GM12878 (cell line): ENCODE measurements around the gene FUS.

Experiments
- EZH2 ChIP-seq: IDR thresholded peaks from 2 replicates; pipeline ENCODE4 v1.6.1; 2012; ENCODE audit warnings: low read depth, mild to moderate bottlenecking, control low read depth, inconsistent platforms, low read length, borderline replicate concordance; ENCODE audit not compliant: control insufficient read depth
- TF ChIP-seq, protein P1 (sequence below), 3 experiments: IDR thresholded peaks in 2 of 3; conservative IDR thresholded peaks in 1 of 3; 2 replicates each; pipeline ENCODE4 v1.5.1; 2011; ENCODE audit warnings: low read depth in 3 of 3, low read length in 3 of 3, mild to moderate bottlenecking in 3 of 3, control low read depth in 2 of 3, moderate library complexity in 2 of 3, inconsistent platforms in 1 of 3, mixed read lengths in 1 of 3; ENCODE audit not compliant: control insufficient read depth in 2 of 3, insufficient read depth in 1 of 3; ENCODE audit errors: extremely low read depth in 1 of 3

DNA sequence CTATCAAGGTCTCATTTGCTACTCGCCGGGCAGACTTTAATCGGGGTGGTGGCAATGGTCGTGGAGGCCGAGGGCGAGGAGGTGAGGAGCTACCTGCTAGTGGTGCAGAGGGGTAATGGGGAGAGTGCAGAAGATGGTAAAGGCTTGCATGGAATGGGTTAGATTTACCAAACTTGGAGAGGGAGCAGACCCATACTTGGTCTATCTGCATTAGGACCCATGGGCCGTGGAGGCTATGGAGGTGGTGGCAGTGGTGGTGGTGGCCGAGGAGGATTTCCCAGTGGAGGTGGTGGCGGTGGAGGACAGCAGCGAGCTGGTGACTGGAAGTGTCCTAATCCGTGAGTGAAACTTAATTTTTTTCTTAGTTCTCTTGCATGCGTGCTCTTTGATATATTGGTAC is 10.1 kb downstream of the FUS start:
- TF ChIP-seq, protein P1, sequence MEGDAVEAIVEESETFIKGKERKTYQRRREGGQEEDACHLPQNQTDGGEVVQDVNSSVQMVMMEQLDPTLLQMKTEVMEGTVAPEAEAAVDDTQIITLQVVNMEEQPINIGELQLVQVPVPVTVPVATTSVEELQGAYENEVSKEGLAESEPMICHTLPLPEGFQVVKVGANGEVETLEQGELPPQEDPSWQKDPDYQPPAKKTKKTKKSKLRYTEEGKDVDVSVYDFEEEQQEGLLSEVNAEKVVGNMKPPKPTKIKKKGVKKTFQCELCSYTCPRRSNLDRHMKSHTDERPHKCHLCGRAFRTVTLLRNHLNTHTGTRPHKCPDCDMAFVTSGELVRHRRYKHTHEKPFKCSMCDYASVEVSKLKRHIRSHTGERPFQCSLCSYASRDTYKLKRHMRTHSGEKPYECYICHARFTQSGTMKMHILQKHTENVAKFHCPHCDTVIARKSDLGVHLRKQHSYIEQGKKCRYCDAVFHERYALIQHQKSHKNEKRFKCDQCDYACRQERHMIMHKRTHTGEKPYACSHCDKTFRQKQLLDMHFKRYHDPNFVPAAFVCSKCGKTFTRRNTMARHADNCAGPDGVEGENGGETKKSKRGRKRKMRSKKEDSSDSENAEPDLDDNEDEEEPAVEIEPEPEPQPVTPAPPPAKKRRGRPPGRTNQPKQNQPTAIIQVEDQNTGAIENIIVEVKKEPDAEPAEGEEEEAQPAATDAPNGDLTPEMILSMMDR (IDR thresholded peaks at IDR 0.05 in 2 of 3, conservative IDR thresholded peaks at IDR 0.05 in 1 of 3; ENCODE audit: control insufficient read depth in 2 of 3, extremely low read depth in 1 of 3, insufficient read depth in 1 of 3, low read depth in 3 of 3, low read length in 3 of 3) = no peak
- no peak for TF ChIP-seq EZH2
